ENCODE results near the gene GFI1B.

DNA sequence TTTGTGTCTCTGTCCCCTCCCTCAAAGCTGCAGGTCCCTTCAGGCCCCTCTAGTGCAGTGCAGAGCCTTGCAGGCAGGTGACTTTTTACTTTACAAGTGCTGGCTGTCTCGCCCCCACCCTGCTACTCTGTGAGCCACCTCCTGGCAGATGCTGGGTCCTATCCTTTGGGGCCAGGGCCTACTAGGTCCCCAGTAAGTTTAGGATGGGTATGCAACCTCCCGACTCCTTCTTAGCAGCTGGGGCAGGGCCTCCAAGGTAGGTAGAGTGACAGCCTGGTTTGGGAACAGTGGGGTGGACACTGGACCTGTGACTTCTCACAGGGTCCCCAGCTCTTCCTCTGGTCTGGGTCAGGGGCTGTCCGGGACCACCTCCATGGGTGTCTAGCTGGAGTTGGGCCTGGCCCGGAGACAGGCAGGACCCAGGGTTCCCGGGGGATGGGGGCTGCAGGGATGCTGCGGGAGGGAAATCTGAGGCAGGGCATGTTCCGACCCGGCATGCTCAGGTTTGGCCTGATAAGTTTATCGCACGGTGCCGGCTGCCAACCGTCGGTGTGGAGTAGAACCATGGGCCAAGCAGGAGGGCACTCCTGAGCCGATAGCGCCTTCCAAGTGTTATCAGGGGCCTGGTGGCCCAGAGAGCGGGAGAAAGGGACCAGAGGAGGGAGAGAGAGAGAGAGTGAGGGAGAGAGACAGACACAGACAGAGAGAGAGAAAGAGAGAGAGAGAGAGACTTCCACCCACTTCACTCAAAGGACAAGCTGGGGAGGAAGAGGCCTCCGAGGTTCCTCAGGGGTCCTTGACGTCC lies 20.5 kb downstream of the GFI1B start:
- TF ChIP-seq CTCF (IDR thresholded peaks at IDR 0.05): no peak
- no peak for TF ChIP-seq POLR2A (IDR thresholded peaks at IDR 0.05)

Measured in adrenal gland (tissue), 5 donors.